Measurements from ENCODE around the gene RNF227. TPM values are rescaled to one million over a fixed set of nuclear protein-coding genes. Genes with fewer than 3 reads are reported as not detected.
A peak's percentile ranks its signal among the peaks of the same experiment; 100 is the strongest.

RNF227 gene
- total RNA-seq, 1 experiment from 2014 or later, result 0.83 TPM

- TF ChIP-seq ZNF281 (CRISPR knock-in tag; IDR thresholded peaks at IDR 0.05) (peak; percentile 70; the same call in 1 of the 2 replicates), ZNF512 (CRISPR knock-in tag; IDR thresholded peaks at IDR 0.05; ENCODE audit: borderline replicate concordance) (no peak), RELA (CRISPR knock-in tag; IDR thresholded peaks at IDR 0.05; ENCODE audit: borderline replicate concordance) (no peak), ZBTB21 (CRISPR knock-in tag; IDR thresholded peaks at IDR 0.05; ENCODE audit: borderline replicate concordance) (0 out of 2 replicates have a peak, but pooled peaks have one; percentile 1), NR3C1 (CRISPR knock-in tag; conservative IDR thresholded peaks at IDR 0.05; ENCODE audit: low read depth) (no peak), TEAD4 (CRISPR knock-in tag; IDR thresholded peaks at IDR 0.05) (no peak), AFF4 (CRISPR knock-in tag; IDR thresholded peaks at IDR 0.05; ENCODE audit: borderline replicate concordance) (no peak), USF1 (CRISPR knock-in tag; IDR thresholded peaks at IDR 0.05) (0 out of 2 replicates have a peak, but pooled peaks have one; percentile 7)
Measured at GRCh38 chr17:7916385-7916682, 245 bp upstream of the RNF227 start (continued).

- Mint-ChIP-seq H3K36me3 (no peaks in the 10 kb centered on the region), H3K4me3 (peak overlapping the region; percentile 72), H3K27ac (no peak overlapping the region), H3K4me1 (peaks cover 13% of the 10 kb centered on the region), H3K27me3 (ENCODE audit: low read depth) (peaks cover 65% of the 10 kb centered on the region), H3K9me3 (0 out of 2 replicates have a peak, but pooled peaks cover 3% of the 10 kb centered on the region)
- ATAC-seq (peak; percentile 8; the same call in 1 of the 2 replicates), DNase-seq (ENCODE audit: low spot score) (no peak)
- CTCF ChIA-PET, result interaction anchor here (0.6 to 6.3 kb wide), 11 partner anchors 16 to 172 kb away, joined by 3 to 53 read pairs (median 4); partner anchors contain the start of genes ALOX15B and NAA38
- POLR2A ChIA-PET, result interaction anchor here (1.3 kb wide), 1 partner anchor 15 kb away, joined by 3 read pairs; the partner anchor contains the start of gene KCNAB3
- TF ChIP-seq IRF2 (CRISPR knock-in tag; IDR thresholded peaks at IDR 0.05; ENCODE audit: borderline replicate concordance, low read depth) (no peak), PRRX2 (CRISPR knock-in tag; IDR thresholded peaks at IDR 0.05) (no peak), NR3C1 (CRISPR knock-in tag; conservative IDR thresholded peaks at IDR 0.05; ENCODE audit: low read depth) (no peak), ZNF138 (CRISPR knock-in tag; conservative IDR thresholded peaks at IDR 0.05) (0 out of 2 replicates have a peak, but pooled peaks have one; percentile 1), E2F5 (CRISPR knock-in tag; IDR thresholded peaks at IDR 0.05) (no peak), ZNF396 (CRISPR knock-in tag; IDR thresholded peaks at IDR 0.05; ENCODE audit: borderline replicate concordance) (no peak), STAT6 (CRISPR knock-in tag; conservative IDR thresholded peaks at IDR 0.05; ENCODE audit: low read depth) (no peak), CDX4 (CRISPR knock-in tag; IDR thresholded peaks at IDR 0.05; ENCODE audit: borderline replicate concordance) (no peak), ZNF263 (CRISPR knock-in tag; IDR thresholded peaks at IDR 0.05; ENCODE audit: low read depth) (0 out of 2 replicates have a peak, but pooled peaks have one; percentile 9), E2F4 (CRISPR knock-in tag; IDR thresholded peaks at IDR 0.05; ENCODE audit: borderline replicate concordance, low read depth) (no peak), ZNF416 (CRISPR knock-in tag; IDR thresholded peaks at IDR 0.05) (no peak)
Measured at GRCh38 chr17:7915179-7915610, 894 bp downstream of the RNF227 start.
